Measurements from ENCODE around the gene APP.

DNA sequence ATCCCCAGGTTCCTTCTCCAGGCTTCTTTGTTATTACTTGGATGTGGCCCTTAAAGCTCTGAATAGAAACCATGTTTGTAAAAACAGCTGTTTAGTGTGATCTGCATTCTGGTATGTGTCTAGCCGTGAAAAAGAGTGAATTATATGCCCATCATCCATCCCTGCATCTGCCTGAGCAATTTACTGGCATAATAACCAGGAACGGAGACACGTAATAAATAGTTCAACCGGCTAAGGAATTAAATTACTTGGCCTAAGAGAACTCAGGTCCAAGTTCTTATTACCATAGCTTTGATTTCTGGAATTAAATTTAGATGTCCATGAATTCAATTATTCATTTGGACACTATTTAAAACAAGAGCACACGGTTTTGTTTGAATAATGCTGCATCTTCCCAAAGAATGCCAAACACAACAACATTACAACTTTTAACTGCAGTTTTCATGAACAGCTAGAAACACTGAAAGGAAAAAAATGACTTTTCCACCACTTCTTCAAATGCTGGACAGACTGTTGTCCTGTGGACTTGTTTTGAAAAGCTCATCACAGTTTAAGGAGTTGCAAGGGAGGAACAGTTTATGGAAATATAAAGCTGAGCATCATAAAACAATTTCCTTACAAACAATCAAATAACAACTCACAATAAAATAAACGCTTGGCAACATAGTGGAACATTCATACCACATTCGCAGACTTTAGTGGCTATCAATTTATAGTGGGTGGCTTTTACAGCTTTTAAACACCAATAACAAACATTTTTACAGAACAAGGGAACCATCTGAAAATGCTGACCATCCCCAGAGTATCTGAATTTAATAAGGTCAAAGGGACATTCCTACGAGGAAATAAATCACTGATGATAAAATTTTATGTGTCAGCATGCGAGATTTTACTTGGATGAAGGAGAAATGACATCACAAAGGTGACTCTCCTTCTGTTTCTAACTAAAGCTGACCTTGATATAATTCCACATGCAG, 144.7 kb downstream of the APP start:
- TF ChIP-seq, protein P1, sequence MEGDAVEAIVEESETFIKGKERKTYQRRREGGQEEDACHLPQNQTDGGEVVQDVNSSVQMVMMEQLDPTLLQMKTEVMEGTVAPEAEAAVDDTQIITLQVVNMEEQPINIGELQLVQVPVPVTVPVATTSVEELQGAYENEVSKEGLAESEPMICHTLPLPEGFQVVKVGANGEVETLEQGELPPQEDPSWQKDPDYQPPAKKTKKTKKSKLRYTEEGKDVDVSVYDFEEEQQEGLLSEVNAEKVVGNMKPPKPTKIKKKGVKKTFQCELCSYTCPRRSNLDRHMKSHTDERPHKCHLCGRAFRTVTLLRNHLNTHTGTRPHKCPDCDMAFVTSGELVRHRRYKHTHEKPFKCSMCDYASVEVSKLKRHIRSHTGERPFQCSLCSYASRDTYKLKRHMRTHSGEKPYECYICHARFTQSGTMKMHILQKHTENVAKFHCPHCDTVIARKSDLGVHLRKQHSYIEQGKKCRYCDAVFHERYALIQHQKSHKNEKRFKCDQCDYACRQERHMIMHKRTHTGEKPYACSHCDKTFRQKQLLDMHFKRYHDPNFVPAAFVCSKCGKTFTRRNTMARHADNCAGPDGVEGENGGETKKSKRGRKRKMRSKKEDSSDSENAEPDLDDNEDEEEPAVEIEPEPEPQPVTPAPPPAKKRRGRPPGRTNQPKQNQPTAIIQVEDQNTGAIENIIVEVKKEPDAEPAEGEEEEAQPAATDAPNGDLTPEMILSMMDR (IDR thresholded peaks at IDR 0.05; ENCODE audit: low read depth, low read length, poor library complexity, severe bottlenecking) = no peak
- TF ChIP-seq EZH2phosphoT487 (IDR thresholded peaks at IDR 0.05; ENCODE audit: borderline replicate concordance, low read length) = no peak

Data from DOHH2 (cell line).